ENCODE results near the gene BRD9.

GRCh38 chr5:900781-901180 is 8.2 kb upstream of the BRD9 start:
- TF ChIP-seq CTCF (IDR thresholded peaks at IDR 0.05; ENCODE audit: insufficient read depth, low read depth, low read length) (no peak), EZH2 (IDR thresholded peaks at IDR 0.05; ENCODE audit: insufficient read depth, low read length) (no peak)

Data from astrocyte (in vitro differentiated cells and primary cell).